IMR-90 (cell line): ENCODE results near the gene THSD8. TPM values are rescaled to one million over a fixed set of nuclear protein-coding genes. Genes with fewer than 3 reads are reported as not detected.

ENCODE experiments used
- ATAC-seq: fragments of 200-7000 bp; cut with Tn5 transposase; 2 replicates; pipeline ENCODE4 v1.9.1; 2020; ENCODE audit warnings: low read depth, mild to moderate bottlenecking, moderate library complexity
- BruUV-seq: library from RNA; stranded (reverse); fragments of 400-500 nt; replicated peaks from 2 replicates; lab custom pipeline; 2021; lab: Mats Ljungman, UMichigan
- CTCF ChIA-PET: fragments of 300-600 bp; formaldehyde crosslinking; extraction: SDS; loops from one replicate; lab custom pipeline; 2021; ENCODE audit warnings: antibody characterized with exemption; lab: Yijun Ruan, JAX
- POLR2A ChIA-PET: fragments of 300-600 bp; sonication (Branson Sonifier 250); formaldehyde crosslinking; loops from one replicate; lab custom pipeline; 2022; ENCODE audit warnings: antibody characterized with exemption; ENCODE audit not compliant: unreplicated experiment; lab: Charles Lee
- DNase-seq: peaks from one replicate; pipeline ENCODE4 v3.0.0; 2013
- H2AFZ ChIP-seq: replicated peaks from 2 replicates; pipeline ENCODE3; 2013; ENCODE audit warnings: low read length, mild to moderate bottlenecking; ENCODE audit not compliant: poor library complexity
- H2AK5ac ChIP-seq: 2 replicates; pipeline ENCODE4 v1.6.1; 2013; ENCODE audit warnings: low read depth, low read length, inconsistent platforms
- H2AK9ac ChIP-seq: replicated peaks from 2 replicates; pipeline ENCODE3; 2013; ENCODE audit warnings: mild to moderate bottlenecking, low read depth, low read length, moderate library complexity; ENCODE audit not compliant: poor library complexity
- H2BK120ac ChIP-seq: 2 replicates; pipeline ENCODE4 v1.6.1; 2013; ENCODE audit warnings: low read depth, low read length, inconsistent platforms
- H2BK15ac ChIP-seq: 3 replicates; pipeline ENCODE4 v1.6.1; 2013; ENCODE audit warnings: low read depth, low read length, inconsistent platforms
- H2BK20ac ChIP-seq: 2 replicates; pipeline ENCODE4 v1.6.1; 2013; ENCODE audit warnings: low read depth, mild to moderate bottlenecking, inconsistent platforms, low read length, moderate library complexity
- H2BK5ac ChIP-seq: 2 replicates; pipeline ENCODE4 v1.6.1; 2013; ENCODE audit warnings: mild to moderate bottlenecking, low read depth, low read length, inconsistent platforms; ENCODE audit not compliant: poor library complexity, severe bottlenecking
- H3K14ac ChIP-seq: replicated peaks from 2 replicates; pipeline ENCODE4 v1.6.1; 2013; ENCODE audit warnings: low read depth, low read length, inconsistent platforms
- H3K18ac ChIP-seq: 2 replicates; pipeline ENCODE4 v1.6.1; 2013; ENCODE audit warnings: low read depth, low read length, control low read depth
- H3K23ac ChIP-seq: 2 replicates; pipeline ENCODE4 v1.6.1; 2013; ENCODE audit warnings: low read depth, low read length, inconsistent platforms
- H3K27ac ChIP-seq: 2 replicates; pipeline ENCODE4 v1.5.1; 2013; ENCODE audit warnings: mild to moderate bottlenecking, control low read depth, low read length; ENCODE audit not compliant: insufficient read depth
- H3K27me3 ChIP-seq: 2 replicates; pipeline ENCODE4 v1.6.1; 2013; ENCODE audit warnings: low read length; ENCODE audit not compliant: control insufficient read depth, insufficient read depth
- H3K36me3 ChIP-seq: 2 replicates; pipeline ENCODE4 v1.6.1; 2013; ENCODE audit warnings: low read length, mixed read lengths; ENCODE audit not compliant: control insufficient read depth, insufficient read depth
- H3K4ac ChIP-seq: 2 replicates; pipeline ENCODE4 v1.6.1; 2013; ENCODE audit warnings: low read depth, low read length, inconsistent platforms
- H3K4me1 ChIP-seq: 2 replicates; pipeline ENCODE4 v1.6.1; 2013; ENCODE audit warnings: low read length, mixed read lengths; ENCODE audit not compliant: control insufficient read depth, insufficient read depth
- H3K4me2 ChIP-seq: 2 replicates; pipeline ENCODE4 v1.6.1; 2013; ENCODE audit warnings: low read depth, mild to moderate bottlenecking, control low read depth, low read length, moderate library complexity
- H3K4me3 ChIP-seq: 2 replicates; pipeline ENCODE4 v1.5.1; 2013; ENCODE audit warnings: low read depth, mild to moderate bottlenecking, control low read depth, low read length, moderate library complexity; ENCODE audit not compliant: insufficient read depth
- H3K56ac ChIP-seq: 2 replicates; pipeline ENCODE4 v1.6.1; 2013; ENCODE audit warnings: low read length, inconsistent platforms; ENCODE audit not compliant: insufficient read depth; ENCODE audit errors: extremely low read depth
- H3K79me1 ChIP-seq, 2 experiments: 2 replicates each; pipeline ENCODE4 v1.6.1; 2013; ENCODE audit warnings: low read length in 2 of 2, inconsistent platforms in 1 of 2, low read depth in 1 of 2
- H3K9ac ChIP-seq: 2 replicates; pipeline ENCODE4 v1.6.1; 2013; ENCODE audit warnings: low read depth, low read length, control low read depth
- H3K9me1 ChIP-seq: 2 replicates; pipeline ENCODE4 v1.6.1; 2013; ENCODE audit warnings: low read length, inconsistent platforms; ENCODE audit not compliant: insufficient read depth
- H3K9me3 ChIP-seq: 2 replicates; pipeline ENCODE4 v1.6.1; 2013; ENCODE audit warnings: low read length; ENCODE audit not compliant: control insufficient read depth, insufficient read depth
- H4K20me1 ChIP-seq: 2 replicates; pipeline ENCODE4 v1.6.1; 2013; ENCODE audit warnings: low read length, inconsistent platforms; ENCODE audit not compliant: insufficient read depth
- H4K5ac ChIP-seq: 2 replicates; pipeline ENCODE4 v1.6.1; 2013; ENCODE audit warnings: mild to moderate bottlenecking, low read depth, low read length, control low read depth
- H4K8ac ChIP-seq, 2 experiments: 2 replicates each; pipeline ENCODE4 v1.6.1; 2013; ENCODE audit warnings: low read depth in 2 of 2, low read length in 2 of 2, control low read depth in 1 of 2, inconsistent platforms in 1 of 2
- H4K91ac ChIP-seq: 2 replicates; pipeline ENCODE4 v1.6.1; 2013; ENCODE audit warnings: low read depth, low read length, inconsistent platforms; ENCODE audit not compliant: insufficient read depth
- CHD1 ChIP-seq: IDR thresholded peaks from 2 replicates; pipeline ENCODE4 v1.6.1; 2012; ENCODE audit warnings: low read depth, low read length, improper control_type of control experiment
- CTCF ChIP-seq: conservative IDR thresholded peaks from 2 replicates; pipeline ENCODE4 v1.5.1; 2012; ENCODE audit warnings: mild to moderate bottlenecking, low read depth, low read length, improper control_type of control experiment
- MAFK ChIP-seq: IDR thresholded peaks from 2 replicates; pipeline ENCODE4 v1.6.1; 2012; ENCODE audit warnings: low read depth, low read length, improper control_type of control experiment
- MAZ ChIP-seq: IDR thresholded peaks from 2 replicates; pipeline ENCODE4 v1.6.1; 2012; ENCODE audit warnings: low read depth, mild to moderate bottlenecking, low read length, improper control_type of control experiment, moderate library complexity, borderline replicate concordance
- MXI1 ChIP-seq: IDR thresholded peaks from 2 replicates; pipeline ENCODE4 v1.6.1; 2012; ENCODE audit warnings: low read depth, mild to moderate bottlenecking, low read length, moderate library complexity, borderline replicate concordance
- POLR2A ChIP-seq: IDR thresholded peaks from 2 replicates; pipeline ENCODE4 v1.6.1; 2012; ENCODE audit warnings: mild to moderate bottlenecking, low read depth, low read length
- RFX5 ChIP-seq: IDR thresholded peaks from 2 replicates; pipeline ENCODE4 v1.8.0; 2012; ENCODE audit warnings: low read depth, mild to moderate bottlenecking, low read length, moderate library complexity
- SMC3 ChIP-seq: fragments of 150-350 bp; IDR thresholded peaks from 2 replicates; pipeline ENCODE4 v1.6.1; 2016; ENCODE audit warnings: low read depth, mild to moderate bottlenecking, antibody characterized with exemption, low read length, moderate library complexity
- WGBS, 2 experiments: methylation state at CpG; one replicate each; pipeline versions ENCODE4 v1.1.5 to v1.1.7; 2013; ENCODE audit warnings: missing lambda C conversion rate in 2 of 2; ENCODE audit not compliant: insufficient read length in 1 of 2; ENCODE audit errors: extremely low coverage in 2 of 2; 5-methylcytosine and 5-hydroxymethylcytosine counted together
- dilution Hi-C: fragments of 300-500 bp; cut with HindIII; formaldehyde crosslinking; loops from one replicate; pipeline ENCODE4 v1.14.3; 2018; ENCODE audit warnings: low sequenced_read_pairs; ENCODE audit not compliant: unreplicated experiment
- in situ Hi-C: fragments of 300-500 bp; cut with MboI; formaldehyde crosslinking; loops from 3 replicates; pipeline ENCODE4 v1.14.3; 2019; ENCODE audit warnings: low sequenced_read_pairs, inconsistent platforms, mixed read lengths
- intact Hi-C: fragments of 100-400 bp; cut with micrococcal nuclease; formaldehyde crosslinking; loops from 2 replicates; pipeline ENCODE4 v1.10.0; 2022
- polyA plus RNA-seq, 3 experiments: library from polyadenylated mRNA; depleted of rRNA; stranded (reverse); fragments of >200 nt; gene quantifications; 2 replicates each; pipeline ENCODE4 v1.2.3, GENCODE V29; 2012; ENCODE audit warnings: low replicate concordance in 1 of 3
- total RNA-seq: library from RNA; depleted of rRNA; stranded (reverse); fragments of >200 nt; gene quantifications from 2 replicates; pipeline ENCODE4 v1.2.3, GENCODE V29; 2012

The THSD8 gene
- total and polyA plus RNA-seq, 2 of the 4 experiments (the other 2 are of a cell fraction): 0.68 TPM; not detected in 1

- H2BK20ac ChIP-seq: no peak overlapping the region
- no peak overlapping the region for H2BK5ac ChIP-seq
- H2AK9ac ChIP-seq: no peak overlapping the region
- H3K27ac ChIP-seq: no peak overlapping the region
- in situ Hi-C loops: no loop called here
- H3K56ac ChIP-seq: no peak overlapping the region
- H3K27me3 ChIP-seq: peaks cover 34% of the 10 kb centered on the region
- H3K4me1 ChIP-seq: peaks cover 4% of the 10 kb centered on the region; the same call in 1 of the 2 replicates
- H2AFZ ChIP-seq: no peak overlapping the region
- H4K91ac ChIP-seq: no peak overlapping the region
- no peak overlapping the region for H4K5ac ChIP-seq
- H4K8ac ChIP-seq: no peak overlapping the region
- H3K9ac ChIP-seq: no peak overlapping the region
- H2BK120ac ChIP-seq: no peak overlapping the region
- H3K4ac ChIP-seq: no peak overlapping the region
- no peak overlapping the region for H3K4me2 ChIP-seq
- intact Hi-C loops: no loop called here
- no peak for DNase-seq
- no peak for TF ChIP-seq SMC3
- TF ChIP-seq MAFK: no peak
- no peak for TF ChIP-seq POLR2A
- no peak for TF ChIP-seq RFX5
- TF ChIP-seq CTCF: no peak
- no peak for TF ChIP-seq MXI1
- TF ChIP-seq CHD1: no peak
- TF ChIP-seq MAZ: no peak
- H3K4me3 ChIP-seq: no peak overlapping the region
- no peak for ATAC-seq
- no peak overlapping the region for H3K14ac ChIP-seq
- peaks cover 2% of the 10 kb centered on the region; the same call in 1 of the 2 replicates for H3K9me1 ChIP-seq
- no peaks in the 10 kb centered on the region for H3K9me3 ChIP-seq
- H3K36me3 ChIP-seq: no peaks in the 10 kb centered on the region
- dilution Hi-C loops: no loop called here
- H4K20me1 ChIP-seq: no peaks in the 10 kb centered on the region
- H2BK15ac ChIP-seq: no peak overlapping the region
- H2AK5ac ChIP-seq: no peak overlapping the region
- CTCF ChIA-PET: interaction anchor here (0.6 kb wide), 2 partner anchors 76 to 77 kb away, joined by 3 read pairs; no protein-coding TSS in a partner anchor
- H3K79me1 ChIP-seq: no peaks in the 10 kb centered on the region
- 60% methylated on average over 1 of the region's 11 CpGs; no CpG with 5 or more reads in 1 of the 2 experiments for WGBS, 2 experiments
- H3K23ac ChIP-seq: no peak overlapping the region
- no TSS peak for BruUV-seq
- H3K18ac ChIP-seq: no peak overlapping the region
- POLR2A ChIA-PET: no interaction called here
Measured at GRCh38 chr19:12843328-12843727, 41.5 kb downstream of the THSD8 start.
